GM23338 (cell line): ENCODE results near the gene MZB1. TPM values are rescaled to one million over a fixed set of nuclear protein-coding genes. Genes with fewer than 3 reads are reported as not detected.

Experiments
- ATAC-seq: fragments of 200-7000 bp; cut with Tn5 transposase; 3 replicates; pipeline ENCODE4 v1.9.1; 2020
- DNase-seq: peaks from one replicate; pipeline ENCODE4 v3.0.0-alpha.2; 2015; ENCODE audit warnings: low spot score
- H2AFZ ChIP-seq: fragments of 200-600 bp; sonication (generic); 2 replicates; pipeline ENCODE4 v1.8.0; 2016; ENCODE audit warnings: antibody characterized with exemption, mild to moderate bottlenecking, moderate library complexity
- H3F3A ChIP-seq: fragments of 200-600 bp; sonication (generic); replicated peaks from 2 replicates; pipeline ENCODE4 v1.8.0; 2017; ENCODE audit warnings: antibody characterized with exemption, mixed run types, low read depth
- H3K27ac ChIP-seq: fragments of 200-600 bp; sonication (generic); 2 replicates; pipeline ENCODE4 v1.6.1; 2016; ENCODE audit warnings: low read depth
- H3K27me3 ChIP-seq: fragments of 200-600 bp; sonication (generic); 2 replicates; pipeline ENCODE4 v1.8.0; 2016; ENCODE audit warnings: mild to moderate bottlenecking, mixed run types, moderate library complexity; ENCODE audit not compliant: insufficient read depth
- H3K36me3 ChIP-seq: fragments of 200-600 bp; sonication (generic); 2 replicates; pipeline ENCODE4 v1.8.0; 2016; ENCODE audit warnings: mild to moderate bottlenecking; ENCODE audit not compliant: insufficient read depth
- H3K4me1 ChIP-seq: fragments of 200-600 bp; sonication (generic); 2 replicates; pipeline ENCODE4 v1.8.0; 2016; ENCODE audit warnings: mild to moderate bottlenecking, moderate library complexity; ENCODE audit not compliant: insufficient read depth
- H3K4me2 ChIP-seq: fragments of 200-600 bp; sonication (generic); 2 replicates; pipeline ENCODE4 v1.7.1; 2017; ENCODE audit warnings: mixed run types
- H3K4me3 ChIP-seq: fragments of 200-600 bp; sonication (generic); 2 replicates; pipeline ENCODE4 v1.6.1; 2016; ENCODE audit warnings: mixed run types
- H3K79me2 ChIP-seq: fragments of 200-600 bp; sonication (generic); replicated peaks from 2 replicates; pipeline ENCODE4 v1.8.0; 2017; ENCODE audit warnings: mild to moderate bottlenecking; ENCODE audit not compliant: insufficient read depth
- H3K9me2 ChIP-seq: fragments of 200-600 bp; sonication (generic); 2 replicates; pipeline ENCODE4 v1.8.0; 2017; ENCODE audit not compliant: insufficient read depth
- H4K20me1 ChIP-seq: fragments of 200-600 bp; sonication (generic); replicated peaks from 2 replicates; pipeline ENCODE4 v1.8.0; 2017; ENCODE audit warnings: mild to moderate bottlenecking; ENCODE audit not compliant: insufficient read depth
- H3K27ac Mint-ChIP-seq: 2 replicates; pipeline ENCODE4 v1.8.0; 2020; ENCODE audit warnings: inconsistent platforms, mild to moderate bottlenecking, moderate library complexity, mixed read lengths
- H3K27me3 Mint-ChIP-seq: 3 replicates; pipeline ENCODE4 v1.8.0; 2022; ENCODE audit warnings: low read depth, mild to moderate bottlenecking, moderate library complexity, mixed read lengths, inconsistent platforms; ENCODE audit not compliant: insufficient read depth, poor library complexity
- H3K36me3 Mint-ChIP-seq: 3 replicates; pipeline ENCODE4 v1.8.0; 2021; ENCODE audit warnings: low read depth, mild to moderate bottlenecking, inconsistent platforms, moderate library complexity, mixed read lengths
- H3K4me1 Mint-ChIP-seq: 3 replicates; pipeline ENCODE4 v1.8.0; 2020; ENCODE audit warnings: mild to moderate bottlenecking, inconsistent platforms, mixed read lengths
- H3K4me3 Mint-ChIP-seq: 3 replicates; pipeline ENCODE4 v1.8.0; 2021; ENCODE audit warnings: moderate library complexity, mild to moderate bottlenecking, inconsistent platforms, mixed read lengths
- H3K9me3 Mint-ChIP-seq: 3 replicates; pipeline ENCODE4 v1.8.0; 2020; ENCODE audit warnings: moderate library complexity, mild to moderate bottlenecking, inconsistent platforms, mixed read lengths
- CREB1 ChIP-seq: fragments of 250-450 bp; sonication (Bioruptor Pico); IDR thresholded peaks from 2 replicates; pipeline ENCODE4 v1.5.0; 2020; ENCODE audit warnings: low read depth, mild to moderate bottlenecking, moderate library complexity
- CTCF ChIP-seq, 2 experiments: fragments of 200-600 bp in 1 of 2; sonication (generic) in 1 of 2; conservative IDR thresholded peaks; 2 replicates each; pipeline versions ENCODE4 v1.5.1 to v1.6.1; 2016 to 2017; ENCODE audit warnings: antibody characterized with exemption in 2 of 2, low read depth in 2 of 2, mild to moderate bottlenecking in 2 of 2, moderate library complexity in 1 of 2
- ETS1 ChIP-seq: IDR thresholded peaks from 2 replicates; pipeline ENCODE4 v1.6.1; 2016; ENCODE audit warnings: antibody characterized with exemption
- EZH2 ChIP-seq: fragments of 200-600 bp; sonication (generic); IDR thresholded peaks from one replicate; pipeline ENCODE4 v1.8.0; 2017; ENCODE audit warnings: antibody characterized with exemption, mild to moderate bottlenecking, low read depth; ENCODE audit not compliant: unreplicated experiment
- EZH2phosphoT487 ChIP-seq: fragments of 200-600 bp; sonication (generic); IDR thresholded peaks from one replicate; pipeline ENCODE4 v1.8.1; 2018; ENCODE audit warnings: antibody characterized with exemption; ENCODE audit not compliant: unreplicated experiment
- JUNB ChIP-seq: IDR thresholded peaks from one replicate; pipeline ENCODE4 v1.6.1; 2016; ENCODE audit warnings: antibody characterized with exemption; ENCODE audit not compliant: unreplicated experiment
- NANOG ChIP-seq: IDR thresholded peaks from 2 replicates; pipeline ENCODE4 v1.6.1; 2016; ENCODE audit warnings: antibody characterized with exemption, borderline replicate concordance
- POLR2AphosphoS5 ChIP-seq: IDR thresholded peaks from 2 replicates; pipeline ENCODE4 v1.6.1; 2016; ENCODE audit warnings: antibody characterized with exemption, low read depth
- STAT1 ChIP-seq: IDR thresholded peaks from one replicate; pipeline ENCODE4 v1.6.1; 2016; ENCODE audit warnings: antibody characterized with exemption; ENCODE audit not compliant: unreplicated experiment
- ZNF114 ChIP-seq: fragments of 250-450 bp; sonication (Bioruptor Pico); IDR thresholded peaks from 2 replicates; pipeline ENCODE4 v1.5.0; 2020; ENCODE audit warnings: mild to moderate bottlenecking, moderate library complexity
- ZNF331 ChIP-seq: fragments of 250-450 bp; sonication (Bioruptor Pico); IDR thresholded peaks from 2 replicates; pipeline ENCODE4 v1.5.0; 2020; ENCODE audit warnings: low read depth, mild to moderate bottlenecking, moderate library complexity
- ZNF462 ChIP-seq: fragments of 250-450 bp; sonication (Bioruptor Pico); IDR thresholded peaks from 2 replicates; pipeline ENCODE4 v1.5.0; 2020; ENCODE audit warnings: mild to moderate bottlenecking, moderate library complexity
- polyA plus RNA-seq: library from polyadenylated mRNA; unstranded; fragments of >200 nt; fragmentation: Nextera tagmentation; extraction: Ambion mirVana; gene quantifications from 2 replicates; pipeline ENCODE4 v1.2.1, GENCODE V29; 2016
- total RNA-seq: library from RNA; depleted of rRNA; stranded (reverse); fragments of >200 nt; shearing (Covaris generic); gene quantifications from 2 replicates; pipeline ENCODE4 v1.2.3, GENCODE V29; 2014

Gene MZB1
- total and polyA plus RNA-seq, 2 experiments from 2014 or later: 0.52 to 1.6 TPM

- peak overlapping the region; percentile 90 for H3K4me3 ChIP-seq
- H4K20me1 ChIP-seq: peaks cover 36% of the 10 kb centered on the region
- Mint-ChIP-seq H3K4me3 (peak overlapping the region; percentile 99), H3K9me3 (no peaks in the 10 kb centered on the region; the same call in 2 of the 3 replicates), H3K4me1 (peaks cover 23% of the 10 kb centered on the region), H3K27ac (peak overlapping the region; percentile 100), H3K36me3 (peaks cover 26% of the 10 kb centered on the region), H3K27me3 (peaks cover 19% of the 10 kb centered on the region)
- peaks cover 8% of the 10 kb centered on the region for H3K4me1 ChIP-seq
- ATAC-seq: no peak
- H2AFZ ChIP-seq: 0 out of 2 replicates have a peak overlapping the region, but pooled peaks have one; percentile 34
- peaks cover 4% of the 10 kb centered on the region; the same call in 1 of the 2 replicates for H3K9me2 ChIP-seq
- H3K36me3 ChIP-seq: peaks cover 3% of the 10 kb centered on the region
- H3K27ac ChIP-seq: no peak overlapping the region
- H3F3A ChIP-seq: peaks cover 14% of the 10 kb centered on the region; the same call in 1 of the 2 replicates
- H3K4me2 ChIP-seq: peak overlapping the region; percentile 84
- peaks cover 40% of the 10 kb centered on the region for H3K79me2 ChIP-seq
- DNase-seq: no peak
- TF ChIP-seq EZH2phosphoT487 (no peak), ZNF331 (CRISPR knock-in tag) (no peak), CTCF (conservative IDR thresholded peaks at IDR 0.05; ENCODE audit: low read depth in 2 of 2) (no peak), POLR2AphosphoS5 (no peak), STAT1 (no peak), ZNF114 (CRISPR knock-in tag) (no peak), NANOG (no peak), EZH2 (no peak), ETS1 (no peak), JUNB (no peak), ZNF462 (CRISPR knock-in tag) (no peak), CREB1 (CRISPR knock-in tag) (no peak)
- no peaks in the 10 kb centered on the region for H3K27me3 ChIP-seq
Measured at GRCh38 chr5:139341187-139341688, 48.5 kb downstream of the MZB1 start.
